Right ventricle myocardium inferior (tissue), 1 donor: Measurements from ENCODE around the gene NHSL1. TPM values are rescaled to one million over a fixed set of nuclear protein-coding genes. Genes with fewer than 3 reads are reported as not detected.

Experiments used
- ATAC-seq: fragments of 200-7000 bp; cut with Tn5 transposase; one replicate; pipeline ENCODE4 v1.9.1; 2020; ENCODE audit warnings: mild to moderate bottlenecking, moderate library complexity
- DNase-seq: peaks from one replicate; pipeline ENCODE4 v3.0.0; 2021; ENCODE audit errors: missing footprints
- intact Hi-C: fragments of 100-400 bp; cut with DNase I; formaldehyde crosslinking; loops from one replicate; pipeline ENCODE4 v1.11.0; 2022
- long read RNA-seq: library from polyadenylated mRNA; unstranded; transcript quantifications from one replicate; pipeline ENCODE4 v2.0.0, GENCODE V29; 2021
- total RNA-seq: library from RNA; stranded (reverse); fragmentation: NEBNext Ultra II Directional; extraction: Animal tissue kit (Norgen Biotek cat#: 25700); gene quantifications from one replicate; pipeline ENCODE4 v1.2.1, GENCODE V29; 2021
- donor health status: DM: no; HTN: yes; CAD: no; lungs with severe emphysema.

Gene NHSL1
- total RNA-seq = 56.6 TPM
- long read RNA-seq, partial matches to known transcripts = 7 of 12 reads
- long read RNA-seq, other reads (novel, unspliced or antisense) = 5 of 12 reads

GRCh38 chr6:138499303-138500018, at the start of gene NHSL1:
NHSL1 (minus strand) TSS chr6:138499494; CDS start chr6:138499290, 204 bp downstream.
- intact Hi-C loops = no loop called here
- peak; percentile 30 for ATAC-seq
- DNase-seq = no peak

- ATAC-seq = no peak
- intact Hi-C loops = loop anchor here (10.0 kb wide), 1 partner anchor 442 kb away; the partner anchor contains the start of gene PERP
- DNase-seq = no peak
These were observed 47.5 kb upstream of the NHSL1 start for GRCh38 chr6:138546733-138547185.

GRCh38 chr6:138545621-138545980, 46.3 kb upstream of the NHSL1 start:
- ATAC-seq (peak; percentile 94), DNase-seq (peak; percentile 90)
- intact Hi-C loops = loop anchor here (2.0 to 10.0 kb wide), 2 partner anchors 27 to 441 kb away; partner anchors contain the start of gene PERP

GRCh38 chr6:138544501-138544900, 45.2 kb upstream of the NHSL1 start:
- intact Hi-C loops = loop anchor here (2.0 to 10.0 kb wide), 2 partner anchors 28 to 440 kb away; partner anchors contain the start of gene PERP
- no peak for DNase-seq
- no peak for ATAC-seq

- intact Hi-C loops = loop anchor here (2.0 to 10.0 kb wide), 2 partner anchors 29 to 439 kb away; partner anchors contain the start of gene PERP
- ATAC-seq (no peak), DNase-seq (no peak)
These were observed 44.4 kb upstream of the NHSL1 start for GRCh38 chr6:138543657-138544056.

GRCh38 chr6:138541823-138542481, 42.7 kb upstream of the NHSL1 start:
- no peak for DNase-seq
- no peak for ATAC-seq
- intact Hi-C loops = loop anchor here (10.0 kb wide), 1 partner anchor 437 kb away; the partner anchor contains the start of gene PERP

- ATAC-seq = peak; percentile 52
These were observed 41.2 kb upstream of the NHSL1 start for GRCh38 chr6:138540468-138540867.

GRCh38 chr6:138539876-138540275, 40.6 kb upstream of the NHSL1 start:
- ATAC-seq (no peak), DNase-seq (no peak)
- intact Hi-C loops = loop anchor here (10.0 kb wide), 1 partner anchor 435 kb away; the partner anchor contains the start of gene PERP

More at GRCh38 chr6:138540468-138540867, 41.2 kb upstream of the NHSL1 start:
- intact Hi-C loops = loop anchor here (10.0 kb wide), 1 partner anchor 436 kb away; the partner anchor contains the start of gene PERP
- DNase-seq = no peak

- DNase-seq (no peak), ATAC-seq (peak; percentile 44)
- intact Hi-C loops = no loop called here
These were observed 39.2 kb upstream of the NHSL1 start for GRCh38 chr6:138538390-138539031.

GRCh38 chr6:138537106-138537505, 37.8 kb upstream of the NHSL1 start:
- intact Hi-C loops = no loop called here

GRCh38 chr6:138535728-138536455, 36.6 kb upstream of the NHSL1 start:
- ATAC-seq = no peak
- DNase-seq = no peak
- intact Hi-C loops = no loop called here

More at GRCh38 chr6:138537106-138537505, 37.8 kb upstream of the NHSL1 start:
- ATAC-seq (peak; percentile 49), DNase-seq (no peak)

GRCh38 chr6:138533667-138534066, 34.4 kb upstream of the NHSL1 start:
- DNase-seq (no peak), ATAC-seq (no peak)
- intact Hi-C loops = no loop called here

GRCh38 chr6:138531387-138531786, 32.1 kb upstream of the NHSL1 start:
- DNase-seq = no peak
- ATAC-seq = no peak
- intact Hi-C loops = no loop called here

- intact Hi-C loops = no loop called here
- ATAC-seq = peak; percentile 41
- no peak for DNase-seq
These were observed 30.2 kb upstream of the NHSL1 start for GRCh38 chr6:138529478-138529877.

- DNase-seq (no peak), ATAC-seq (no peak)
- intact Hi-C loops = no loop called here
These were observed 29.7 kb upstream of the NHSL1 start for GRCh38 chr6:138528956-138529355.

- intact Hi-C loops = no loop called here
- ATAC-seq (no peak), DNase-seq (no peak)
These were observed 28.8 kb upstream of the NHSL1 start for GRCh38 chr6:138528137-138528536.

GRCh38 chr6:138527411-138528088, 28.3 kb upstream of the NHSL1 start:
- intact Hi-C loops = no loop called here

GRCh38 chr6:138526822-138527235, 27.5 kb upstream of the NHSL1 start:
- intact Hi-C loops = no loop called here
- ATAC-seq (peak; percentile 65), DNase-seq (no peak)

More at GRCh38 chr6:138527411-138528088, 28.3 kb upstream of the NHSL1 start:
- DNase-seq = no peak
- peak; percentile 43 for ATAC-seq
